HepG2 (cell line): Measurements from ENCODE around the gene CC2D1A. TPM values are rescaled to one million over a fixed set of nuclear protein-coding genes. Genes with fewer than 3 reads are reported as not detected.

Source experiments
- DMAP1 ChIP-seq: IDR thresholded peaks from 2 replicates; pipeline ENCODE4 v1.6.1; 2016
- FOSL2 ChIP-seq: sonication (generic); formaldehyde crosslinking; IDR thresholded peaks from 2 replicates; pipeline ENCODE4 v1.4.0; 2020; ENCODE audit warnings: missing genetic modification reagents
- FOXO1 ChIP-seq: sonication (generic); formaldehyde crosslinking; IDR thresholded peaks from 2 replicates; pipeline ENCODE4 v1.4.0; 2020; ENCODE audit warnings: missing genetic modification reagents
- HOXA3 ChIP-seq: sonication (generic); formaldehyde crosslinking; IDR thresholded peaks from 2 replicates; pipeline ENCODE4 v1.5.0; 2020; ENCODE audit warnings: missing genetic modification reagents
- HOXA5 ChIP-seq: sonication (generic); formaldehyde crosslinking; IDR thresholded peaks from 2 replicates; pipeline ENCODE4 v1.4.0; 2020; ENCODE audit warnings: missing genetic modification reagents
- JDP2 ChIP-seq: sonication (generic); formaldehyde crosslinking; IDR thresholded peaks from 2 replicates; pipeline ENCODE4 v1.8.1; 2022; ENCODE audit warnings: missing genetic modification reagents, borderline replicate concordance
- KDM5A ChIP-seq: fragments of 200-600 bp; sonication (generic); IDR thresholded peaks from 2 replicates; pipeline ENCODE4 v1.7.0; 2018; ENCODE audit warnings: antibody characterized with exemption, mild to moderate bottlenecking, low read length, borderline replicate concordance
- PAX8 ChIP-seq: sonication (generic); formaldehyde crosslinking; IDR thresholded peaks from 2 replicates; pipeline ENCODE4 v1.8.0; 2022; ENCODE audit warnings: mild to moderate bottlenecking, missing genetic modification reagents, borderline replicate concordance
- POGZ ChIP-seq: sonication (generic); formaldehyde crosslinking; IDR thresholded peaks from 2 replicates; pipeline ENCODE4 v1.4.0; 2020; ENCODE audit warnings: mild to moderate bottlenecking, missing genetic modification reagents
- PRDM10 ChIP-seq: sonication (generic); formaldehyde crosslinking; IDR thresholded peaks from 2 replicates; pipeline ENCODE4 v1.4.0; 2020; ENCODE audit warnings: low read depth, missing genetic modification reagents
- RFX1 ChIP-seq: fragments of 450-650 bp; IDR thresholded peaks from 2 replicates; pipeline ENCODE4 v1.6.1; 2017
- SP2 ChIP-seq: sonication (generic); formaldehyde crosslinking; IDR thresholded peaks from 2 replicates; pipeline ENCODE4 v1.5.1; 2020; ENCODE audit warnings: mild to moderate bottlenecking, missing genetic modification reagents
- TFDP1 ChIP-seq: IDR thresholded peaks from 2 replicates; pipeline ENCODE4 v1.6.1; 2016; ENCODE audit warnings: missing compliant biosample characterization, missing genetic modification reagents, borderline replicate concordance
- TRIM22 ChIP-seq: fragments of 450-650 bp; IDR thresholded peaks from 2 replicates; pipeline ENCODE4 v1.6.1; 2017
- ZNF30 ChIP-seq: sonication (generic); formaldehyde crosslinking; IDR thresholded peaks from 2 replicates; pipeline ENCODE4 v1.5.0; 2020; ENCODE audit warnings: mild to moderate bottlenecking, missing genetic modification reagents
- ZNF503 ChIP-seq: sonication (generic); formaldehyde crosslinking; IDR thresholded peaks from 2 replicates; pipeline ENCODE4 v1.4.0; 2020; ENCODE audit warnings: missing genetic modification reagents
- ZNF788 ChIP-seq: sonication (generic); formaldehyde crosslinking; IDR thresholded peaks from 2 replicates; pipeline ENCODE4 v1.5.0; 2020; ENCODE audit warnings: mild to moderate bottlenecking, missing genetic modification reagents, borderline replicate concordance
- ZNF790 ChIP-seq: sonication (generic); formaldehyde crosslinking; IDR thresholded peaks from 2 replicates; pipeline ENCODE4 v1.8.0; 2022; ENCODE audit warnings: missing genetic modification reagents, mild to moderate bottlenecking, borderline replicate concordance
- ZNF800 ChIP-seq: sonication (generic); formaldehyde crosslinking; IDR thresholded peaks from 2 replicates; pipeline ENCODE4 v1.4.0; 2020; ENCODE audit warnings: missing genetic modification reagents
- polyA plus RNA-seq, 8 experiments: library from polyadenylated mRNA; depleted of rRNA in 3 of 8; stranded (reverse) in 7 of 8; unstranded in 1 of 8; fragments of >200 nt; fragmentation: Illumina TruSeq in 4 of 8; extraction: Trizol in 4 of 8; gene quantifications; 2 replicates each; pipeline versions ENCODE4 v1.2.1 to v1.2.3, GENCODE V29; 2011 to 2016; ENCODE audit warnings: low read depth in 4 of 8, missing spikeins in 1 of 8, mixed read lengths in 1 of 8; ENCODE audit not compliant: insufficient read depth in 1 of 8
- total RNA-seq, 5 experiments: library from RNA; depleted of rRNA; stranded (reverse); fragments of >200 nt; fragmentation: Illumina TruSeq; extraction: Trizol; gene quantifications; 2 replicates each; pipeline ENCODE4 v1.2.3, GENCODE V29; 2016; ENCODE audit warnings: low read depth in 1 of 5

CC2D1A gene
- total and polyA plus RNA-seq, 2 of the 13 experiments (the other 11 are each of a cell fraction or from before 2014, with no cell fraction given): 9.7 to 11.5 TPM

GRCh38 chr19:13952154-13952930 lies 46.3 kb downstream of the CC2D1A start, which contains the start of gene DCAF15 (continued):
- no peak for TF ChIP-seq ZNF503 (CRISPR knock-in tag)
- TF ChIP-seq TRIM22: no peak
- TF ChIP-seq POGZ (CRISPR knock-in tag): no peak
- TF ChIP-seq PAX8 (CRISPR knock-in tag): no peak
- no peak for TF ChIP-seq ZNF30 (CRISPR knock-in tag)
- TF ChIP-seq FOSL2: no peak
- TF ChIP-seq DMAP1 (CRISPR knock-in tag): no peak; the same call in 1 of the 2 replicates
- TF ChIP-seq ZNF788 (CRISPR knock-in tag): no peak
- TF ChIP-seq HOXA5: 0 out of 2 replicates have a peak, but pooled peaks have one; percentile 36
- 0 out of 2 replicates have a peak, but pooled peaks have one; percentile 33 for TF ChIP-seq PRDM10 (CRISPR knock-in tag)
- TF ChIP-seq SP2 (CRISPR knock-in tag): peak; percentile 100
- TF ChIP-seq HOXA3 (CRISPR knock-in tag): peak; percentile 35; the same call in 1 of the 2 replicates
- TF ChIP-seq KDM5A: peak; percentile 81; the same call in 1 of the 2 replicates
- TF ChIP-seq RFX1: peak; percentile 86
- TF ChIP-seq FOXO1 (CRISPR knock-in tag): no peak
- TF ChIP-seq ZNF800 (CRISPR knock-in tag): no peak
- TF ChIP-seq TFDP1 (CRISPR knock-in tag): peak; percentile 68; the same call in 1 of the 2 replicates
- TF ChIP-seq JDP2 (CRISPR knock-in tag): no peak
- TF ChIP-seq ZNF790 (CRISPR knock-in tag): no peak
- TF ChIP-seq, all 625 proteins: peak for 108
